GM12878 (cell line): Measurements from ENCODE around the gene PDE6B. TPM values are rescaled to one million over a fixed set of nuclear protein-coding genes. Genes with fewer than 3 reads are reported as not detected.

Experiments
- ATAC-seq: fragments of 200-7000 bp; cut with Tn5 transposase; 3 replicates; pipeline ENCODE4 v1.9.1; 2020; ENCODE audit warnings: mild to moderate bottlenecking, moderate library complexity
- BruUV-seq: library from RNA; stranded (reverse); fragments of 400-500 nt; replicated peaks from 2 replicates; lab custom pipeline; 2021; lab: Mats Ljungman, UMichigan
- CTCF ChIA-PET: fragments of 300-600 bp; sonication (Branson Sonifier 250); formaldehyde crosslinking; extraction: SDS; loops from one replicate; lab custom pipeline; 2021; ENCODE audit warnings: inconsistent platforms; lab: Yijun Ruan, JAX
- POLR2A ChIA-PET: fragments of 350-600 bp; formaldehyde crosslinking; extraction: SDS; loops from one replicate; lab custom pipeline; 2021; ENCODE audit warnings: inconsistent platforms; lab: Charles Lee
- RAD21 ChIA-PET: fragments of 300-600 bp; sonication (Branson Sonifier 250); formaldehyde crosslinking; loops from one replicate; lab custom pipeline; 2023; ENCODE audit warnings: antibody characterized with exemption; ENCODE audit not compliant: unreplicated experiment; lab: Charles Lee
- SMC1A ChIA-PET: fragments of 300-600 bp; sonication (Branson Sonifier 250); formaldehyde crosslinking; loops from one replicate; lab custom pipeline; 2023; ENCODE audit not compliant: unreplicated experiment, uncharacterized antibody; lab: Charles Lee
- DNase-seq: peaks from one replicate; pipeline ENCODE4 v3.0.0-alpha.2; 2011; ENCODE audit warnings: low read depth, low spot score
- FAIRE-seq: peaks from 3 replicates; lab custom pipeline; 2011; peaks lifted over from hg19 to GRCh38; lab: Jason Lieb, UNC
- H2AFZ ChIP-seq: 2 replicates; pipeline ENCODE4 v1.6.0; 2011; ENCODE audit warnings: low read depth, low read length, control low read depth; ENCODE audit not compliant: control insufficient read depth
- H3K27ac ChIP-seq: 2 replicates; pipeline ENCODE4 v1.5.1; 2011; ENCODE audit warnings: control low read depth; ENCODE audit not compliant: control insufficient read depth, insufficient read depth
- H3K27me3 ChIP-seq, 2 experiments: replicated peaks in 1 of 2; 2 replicates each; pipeline versions ENCODE4 v1.6.0 to v1.6.1; 2011; ENCODE audit warnings: low read length in 1 of 2; ENCODE audit not compliant: control insufficient read depth in 2 of 2, insufficient read depth in 2 of 2
- H3K36me3 ChIP-seq, 2 experiments: 2 replicates each; pipeline ENCODE4 v1.5.1; 2011; ENCODE audit warnings: low read length in 1 of 2; ENCODE audit not compliant: control insufficient read depth in 2 of 2, insufficient read depth in 2 of 2
- H3K4me1 ChIP-seq: 2 replicates; pipeline ENCODE4 v1.6.1; 2011; ENCODE audit warnings: mild to moderate bottlenecking, low read length, moderate library complexity, mixed read lengths; ENCODE audit not compliant: control insufficient read depth, insufficient read depth
- H3K4me2 ChIP-seq: 2 replicates; pipeline ENCODE4 v1.6.0; 2011; ENCODE audit warnings: control low read depth; ENCODE audit not compliant: control insufficient read depth, insufficient read depth
- H3K4me3 ChIP-seq: fragments of 200-600 bp; sonication (generic); 2 replicates; pipeline ENCODE4 v1.5.1; 2016
- H3K79me2 ChIP-seq: 2 replicates; pipeline ENCODE4 v1.6.0; 2011; ENCODE audit warnings: low read length; ENCODE audit not compliant: control insufficient read depth, insufficient read depth
- H3K9ac ChIP-seq: 2 replicates; pipeline ENCODE4 v1.8.0; 2011; ENCODE audit warnings: low read length, control low read depth, mixed read lengths; ENCODE audit not compliant: control insufficient read depth, insufficient read depth
- H3K9me3 ChIP-seq: replicated peaks from 3 replicates; pipeline ENCODE4 v1.5.1; 2011; ENCODE audit warnings: mild to moderate bottlenecking, low read length; ENCODE audit not compliant: control insufficient read depth, insufficient read depth
- H4K20me1 ChIP-seq: 2 replicates; pipeline ENCODE4 v1.6.0; 2011; ENCODE audit not compliant: control insufficient read depth, insufficient read depth
- FOXK2 ChIP-seq: fragments of 450-650 bp; IDR thresholded peaks from 2 replicates; pipeline ENCODE4 v1.6.1; 2017; ENCODE audit warnings: mild to moderate bottlenecking, moderate library complexity
- PRDM15 ChIP-seq: fragments of 450-650 bp; formaldehyde crosslinking; IDR thresholded peaks from 2 replicates; pipeline ENCODE4 v1.4.0; 2020; ENCODE audit warnings: mild to moderate bottlenecking, moderate library complexity
- RFX5 ChIP-seq: IDR thresholded peaks from 2 replicates; pipeline ENCODE4 v1.6.1; 2011; ENCODE audit warnings: low read depth, low read length, improper control_type of control experiment
- TARDBP ChIP-seq: IDR thresholded peaks from 2 replicates; pipeline ENCODE4 v1.6.1; 2016; ENCODE audit warnings: borderline replicate concordance
- TBL1XR1 ChIP-seq: IDR thresholded peaks from 2 replicates; pipeline ENCODE4 v1.6.1; 2012; ENCODE audit warnings: low read depth, low read length, improper control_type of control experiment
- TCF7 ChIP-seq: IDR thresholded peaks from 2 replicates; pipeline ENCODE4 v1.6.1; 2014; ENCODE audit warnings: antibody characterized with exemption, borderline replicate concordance
- WGBS: methylation state at CpG from one replicate; pipeline ENCODE4 v1.1.6; 2016; ENCODE audit warnings: low lambda C conversion rate; ENCODE audit not compliant: insufficient replicate concordance, insufficient coverage; ENCODE audit errors: missing lambda C conversion rate; 5-methylcytosine and 5-hydroxymethylcytosine counted together
- in situ Hi-C: fragments of 300-500 bp; cut with MboI; formaldehyde crosslinking; loops from 9 replicates; pipeline ENCODE4 v1.14.3; 2018; ENCODE audit warnings: mixed read lengths
- intact Hi-C: fragments of 100-400 bp; cut with micrococcal nuclease; formaldehyde crosslinking; loops from one replicate; pipeline ENCODE4 v1.14.2; 2022; ENCODE audit not compliant: unreplicated experiment
- polyA plus RNA-seq, 11 experiments: library from polyadenylated mRNA; depleted of rRNA in 4 of 11; unstranded in 6 of 11; stranded (reverse) in 5 of 11; fragments of >200 nt; fragmentation: Nextera tagmentation in 4 of 11; fragmentation: Illumina TruSeq in 1 of 11; extraction: Ambion mirVana in 4 of 11; extraction: Trizol in 1 of 11; gene quantifications; 1 replicate in 1 of 11; 2 replicates in 10 of 11; pipeline versions ENCODE4 v1.2.1 to v1.2.3, GENCODE V29; 2011 to 2016; ENCODE audit warnings: inconsistent platforms in 2 of 11, missing spikeins in 2 of 11, low read depth in 1 of 11
- total RNA-seq, 4 experiments: library from RNA; depleted of rRNA in 3 of 4; stranded (reverse); fragments of >200 nt in 3 of 4; fragmentation: Illumina TruSeq in 1 of 4; extraction: Trizol in 1 of 4; gene quantifications; 2 replicates each; pipeline versions ENCODE4 v1.2.1 to v1.2.3, GENCODE V29; 2013 to 2021
- TF ChIP-seq, protein P1 (sequence below): IDR thresholded peaks from 2 replicates; pipeline ENCODE4 v1.6.1; 2011; ENCODE audit warnings: borderline replicate concordance, low read depth, mild to moderate bottlenecking, moderate library complexity, mixed read lengths, low read length; ENCODE audit not compliant: insufficient read depth; ENCODE audit errors: extremely low read length

The PDE6B gene
- total and polyA plus RNA-seq, 10 of the 15 experiments (the other 5 are each of a cell fraction or from before 2014, with no cell fraction given): 2.6 to 6.4 (median 3.8) TPM

DNA sequence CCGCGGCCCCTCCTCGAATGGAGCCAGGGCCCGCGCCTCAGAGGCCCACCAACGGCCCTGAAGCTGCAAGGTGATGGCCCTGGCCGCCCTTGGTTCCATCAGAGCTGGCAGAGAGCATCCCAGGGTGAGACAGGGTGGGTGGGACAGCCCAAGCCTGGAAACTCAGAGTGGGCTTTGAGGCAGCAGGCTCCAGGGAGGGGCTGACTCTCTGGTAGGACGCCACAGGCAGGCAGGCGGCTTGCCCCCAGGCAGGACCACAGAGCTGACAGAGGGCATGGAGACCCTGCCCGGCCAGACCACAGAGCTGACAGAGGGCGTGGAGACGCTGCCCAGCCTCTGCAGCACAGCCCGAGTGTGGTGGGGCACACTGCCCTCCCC lies 53.7 kb downstream of the PDE6B start:
- in situ Hi-C loops: no loop called here
- no peaks in the 10 kb centered on the region for H4K20me1 ChIP-seq
- H3K27ac ChIP-seq: no peak overlapping the region
- RAD21 ChIA-PET: no interaction called here
- intact Hi-C loops: loop anchor here (10.0 kb wide), 3 partner anchors 204 to 434 kb away; partner anchors contain the start of genes GAK and TMEM175
- no peaks in the 10 kb centered on the region for H3K27me3 ChIP-seq
- ATAC-seq (no peak), FAIRE-seq (no peak), DNase-seq (no peak)
- TF ChIP-seq TCF7 (no peak), RFX5 (no peak), TBL1XR1 (no peak), PRDM15 (CRISPR knock-in tag) (no peak), FOXK2 (no peak), TARDBP (no peak)
- TF ChIP-seq, protein P1, sequence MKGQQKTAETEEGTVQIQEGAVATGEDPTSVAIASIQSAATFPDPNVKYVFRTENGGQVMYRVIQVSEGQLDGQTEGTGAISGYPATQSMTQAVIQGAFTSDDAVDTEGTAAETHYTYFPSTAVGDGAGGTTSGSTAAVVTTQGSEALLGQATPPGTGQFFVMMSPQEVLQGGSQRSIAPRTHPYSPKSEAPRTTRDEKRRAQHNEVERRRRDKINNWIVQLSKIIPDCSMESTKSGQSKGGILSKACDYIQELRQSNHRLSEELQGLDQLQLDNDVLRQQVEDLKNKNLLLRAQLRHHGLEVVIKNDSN: no peak
- H3K9me3 ChIP-seq: no peaks in the 10 kb centered on the region
- H2AFZ ChIP-seq: no peak overlapping the region
- no peak overlapping the region for H3K9ac ChIP-seq
- H3K36me3 ChIP-seq: no peaks in the 10 kb centered on the region
- POLR2A ChIA-PET: no interaction called here
- 84% methylated on average over 13 of the region's 13 CpGs for WGBS
- H3K4me2 ChIP-seq: no peak overlapping the region
- H3K79me2 ChIP-seq: peaks cover 15% of the 10 kb centered on the region
- no TSS peak for BruUV-seq
- H3K4me3 ChIP-seq: no peak overlapping the region
- CTCF ChIA-PET: interaction anchor here (0.8 to 2.1 kb wide), 3 partner anchors 21 to 76 kb away, joined by 3 to 5 read pairs (median 3); no protein-coding TSS in a partner anchor
- H3K4me1 ChIP-seq: peaks cover 38% of the 10 kb centered on the region
- SMC1A ChIA-PET: no interaction called here
